Transverse colon (tissue), 4 donors: ENCODE results near the gene ADAM23. TPM values are rescaled to one million over a fixed set of nuclear protein-coding genes. Genes with fewer than 3 reads are reported as not detected.

Source experiments
- DNase-seq: peaks from one replicate; pipeline ENCODE4 v3.0.0-alpha.2; 2019
- H3K27ac ChIP-seq, 4 donors: fragments of 200-600 bp; sonication (generic); 2 replicates each; pipeline ENCODE4 v1.5.1; 2016 to 2018; ENCODE audit warnings: inconsistent platforms in 4 of 4
- H3K27me3 ChIP-seq: fragments of 200-600 bp; sonication (generic); 2 replicates; pipeline ENCODE4 v1.5.1; 2017; ENCODE audit warnings: inconsistent platforms
- H3K36me3 ChIP-seq, 4 donors: fragments of 200-600 bp; sonication (generic); 2 replicates each; pipeline ENCODE4 v1.5.1; 2017 to 2019; ENCODE audit warnings: inconsistent platforms in 4 of 4
- H3K4me1 ChIP-seq, 4 donors: fragments of 200-600 bp; sonication (generic); 2 replicates each; pipeline ENCODE4 v1.5.1; 2017 to 2020; ENCODE audit warnings: inconsistent platforms in 4 of 4
- H3K4me3 ChIP-seq, 4 donors: fragments of 200-600 bp; sonication (generic); 1 replicate in 1 of 4; 2 replicates in 3 of 4; pipeline versions ENCODE4 v1.5.1 to v1.6.1; 2017 to 2019; ENCODE audit warnings: inconsistent platforms in 4 of 4
- H3K9me3 ChIP-seq, 2 donors: fragments of 200-600 bp; sonication (generic); 2 replicates each; pipeline ENCODE4 v1.5.1; 2017 to 2019; ENCODE audit warnings: inconsistent platforms in 2 of 2
- EP300 ChIP-seq: sonication (generic); formaldehyde crosslinking; IDR thresholded peaks from one replicate; pipeline ENCODE4 v1.6.1; 2017; ENCODE audit warnings: antibody characterized with exemption, low read depth
- POLR2A ChIP-seq: fragments of 450-650 bp; IDR thresholded peaks from one replicate; pipeline ENCODE4 v1.6.1; 2016; ENCODE audit warnings: antibody characterized with exemption, mild to moderate bottlenecking, moderate library complexity
- POLR2AphosphoS5 ChIP-seq, 3 donors: sonication (generic); formaldehyde crosslinking; IDR thresholded peaks; one replicate each; pipeline ENCODE4 v1.6.1; 2016; ENCODE audit warnings: antibody characterized with exemption in 3 of 3
- WGBS, 2 donors: methylation state at CpG; one replicate each; pipeline ENCODE4 v1.1.5; 2018; ENCODE audit warnings: low coverage in 1 of 2; 5-methylcytosine and 5-hydroxymethylcytosine counted together
- in situ Hi-C, 4 donors: fragments of 200-750 bp; cut with MboI; loops; one replicate each; pipeline versions ENCODE4 v1.15.0 to v1.15.1; 2017; ENCODE audit warnings: low sequenced_read_pairs in 3 of 4, low pct_ligation_motif_present in 1 of 4, low pct_unique_long_range_greater_than_20kb in 1 of 4
- intact Hi-C: fragments of 100-400 bp; cut with DNase I; formaldehyde crosslinking; loops from one replicate; pipeline ENCODE4 v1.15.1; 2023; ENCODE audit warnings: low total_unique reads
- total RNA-seq, 4 donors: library from RNA; depleted of rRNA; stranded (reverse); fragments of >200 nt; gene quantifications; one replicate each; pipeline ENCODE4 v1.1.0, GENCODE V29; 2016
- TF ChIP-seq, protein P1 (sequence below), 5 experiments: fragments of 200-600 bp in 3 of 5; fragments of 450-650 bp in 2 of 5; sonication (generic) in 3 of 5; IDR thresholded peaks; 1 replicate in 2 of 5; 2 replicates in 3 of 5; pipeline ENCODE4 v1.5.1; 2016 to 2017; ENCODE audit warnings: antibody characterized with exemption in 5 of 5, inconsistent platforms in 3 of 5, mild to moderate bottlenecking in 2 of 5, moderate library complexity in 1 of 5

The ADAM23 gene
- total RNA-seq, 4 donors from 2014 or later = 1.2 to 4.5 (median 2.2) TPM; not detected in 1

DNA sequence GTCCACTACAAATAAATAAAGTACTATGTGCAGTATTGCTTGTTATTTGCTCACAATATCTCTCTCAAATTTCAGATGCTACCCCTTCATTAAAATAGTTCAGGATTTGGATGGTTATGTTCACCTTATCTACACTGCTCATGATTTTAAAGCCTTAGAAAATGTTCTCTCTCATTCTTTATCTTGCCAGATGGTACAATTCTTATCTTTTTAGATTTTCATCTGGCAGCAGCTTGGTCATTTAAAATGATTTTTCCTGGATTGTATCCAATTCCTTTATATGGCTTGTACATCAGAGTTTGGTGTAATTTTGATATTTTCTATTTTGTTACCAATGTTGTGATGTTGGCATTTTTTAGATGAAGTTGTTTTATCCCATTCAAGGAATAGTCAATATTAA lies 10.1 kb upstream of the ADAM23 start:
- in situ Hi-C loops (no loop called here), intact Hi-C loops (no loop called here)
- no peak overlapping the region for H3K4me3 ChIP-seq
- H3K36me3 ChIP-seq = no peaks in the 10 kb centered on the region
- no peak overlapping the region for H3K27ac ChIP-seq
- DNase-seq = no peak
- H3K4me1 ChIP-seq = no peaks in the 10 kb centered on the region
- H3K27me3 ChIP-seq = peaks cover 9% of the 10 kb centered on the region
- TF ChIP-seq, protein P1, sequence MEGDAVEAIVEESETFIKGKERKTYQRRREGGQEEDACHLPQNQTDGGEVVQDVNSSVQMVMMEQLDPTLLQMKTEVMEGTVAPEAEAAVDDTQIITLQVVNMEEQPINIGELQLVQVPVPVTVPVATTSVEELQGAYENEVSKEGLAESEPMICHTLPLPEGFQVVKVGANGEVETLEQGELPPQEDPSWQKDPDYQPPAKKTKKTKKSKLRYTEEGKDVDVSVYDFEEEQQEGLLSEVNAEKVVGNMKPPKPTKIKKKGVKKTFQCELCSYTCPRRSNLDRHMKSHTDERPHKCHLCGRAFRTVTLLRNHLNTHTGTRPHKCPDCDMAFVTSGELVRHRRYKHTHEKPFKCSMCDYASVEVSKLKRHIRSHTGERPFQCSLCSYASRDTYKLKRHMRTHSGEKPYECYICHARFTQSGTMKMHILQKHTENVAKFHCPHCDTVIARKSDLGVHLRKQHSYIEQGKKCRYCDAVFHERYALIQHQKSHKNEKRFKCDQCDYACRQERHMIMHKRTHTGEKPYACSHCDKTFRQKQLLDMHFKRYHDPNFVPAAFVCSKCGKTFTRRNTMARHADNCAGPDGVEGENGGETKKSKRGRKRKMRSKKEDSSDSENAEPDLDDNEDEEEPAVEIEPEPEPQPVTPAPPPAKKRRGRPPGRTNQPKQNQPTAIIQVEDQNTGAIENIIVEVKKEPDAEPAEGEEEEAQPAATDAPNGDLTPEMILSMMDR (IDR thresholded peaks at IDR 0.05) = no peak
- no peak for TF ChIP-seq POLR2A
- TF ChIP-seq POLR2AphosphoS5 (IDR thresholded peaks at IDR 0.05) = no peak
- TF ChIP-seq EP300 = no peak
- H3K9me3 ChIP-seq = no peaks in the 10 kb centered on the region

DNA sequence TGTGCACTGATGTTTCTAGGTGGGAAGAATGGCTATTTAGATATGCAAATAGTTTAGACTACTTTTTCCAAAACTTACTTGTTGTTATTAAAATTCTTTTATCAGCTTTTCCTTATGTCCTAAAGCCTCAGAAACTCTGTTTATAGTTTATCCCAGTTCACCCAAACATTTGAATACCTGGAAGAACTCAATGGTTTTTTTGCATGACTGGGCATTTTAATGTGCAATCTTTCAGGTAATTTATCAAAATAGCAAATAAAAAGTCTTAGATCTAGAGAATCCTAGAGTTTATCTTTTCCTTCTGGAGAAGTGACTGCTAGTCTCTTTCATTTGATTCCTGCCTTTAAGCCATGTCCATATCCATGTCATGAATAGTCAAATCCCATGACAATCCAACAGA lies 9.6 kb upstream of the ADAM23 start:
- Histone ChIP-seq H3K27me3 (peaks cover 14% of the 10 kb centered on the region), H3K4me1 (no peaks in the 10 kb centered on the region), H3K9me3 (no peaks in the 10 kb centered on the region), H3K27ac (no peak overlapping the region), H3K36me3 (no peaks in the 10 kb centered on the region), H3K4me3 (no peak overlapping the region)
- no peak for DNase-seq
- no peak for TF ChIP-seq POLR2AphosphoS5 (IDR thresholded peaks at IDR 0.05)
- TF ChIP-seq POLR2A = no peak
- TF ChIP-seq, protein P1 (IDR thresholded peaks at IDR 0.05) = no peak
- TF ChIP-seq EP300 = no peak
- in situ Hi-C loops = no loop called here
- intact Hi-C loops = no loop called here

- H3K9me3 ChIP-seq = no peaks in the 10 kb centered on the region
- 35 to 43% methylated on average over 2 to 3 of the region's 3 CpGs for WGBS, 2 donors
- intact Hi-C loops = no loop called here
- no peaks in the 10 kb centered on the region for H3K36me3 ChIP-seq
- TF ChIP-seq POLR2A = no peak
- no peak for TF ChIP-seq POLR2AphosphoS5 (IDR thresholded peaks at IDR 0.05)
- TF ChIP-seq EP300 = no peak
- TF ChIP-seq, protein P1 (IDR thresholded peaks at IDR 0.05) = no peak
- H3K27me3 ChIP-seq = peaks cover 26% of the 10 kb centered on the region
- in situ Hi-C loops = no loop called here
- H3K27ac ChIP-seq = no peak overlapping the region
- DNase-seq = no peak
- no peak overlapping the region for H3K4me3 ChIP-seq
- no peaks in the 10 kb centered on the region for H3K4me1 ChIP-seq
Measured at GRCh38 chr2:206435742-206436141, 7.6 kb upstream of the ADAM23 start.

DNA sequence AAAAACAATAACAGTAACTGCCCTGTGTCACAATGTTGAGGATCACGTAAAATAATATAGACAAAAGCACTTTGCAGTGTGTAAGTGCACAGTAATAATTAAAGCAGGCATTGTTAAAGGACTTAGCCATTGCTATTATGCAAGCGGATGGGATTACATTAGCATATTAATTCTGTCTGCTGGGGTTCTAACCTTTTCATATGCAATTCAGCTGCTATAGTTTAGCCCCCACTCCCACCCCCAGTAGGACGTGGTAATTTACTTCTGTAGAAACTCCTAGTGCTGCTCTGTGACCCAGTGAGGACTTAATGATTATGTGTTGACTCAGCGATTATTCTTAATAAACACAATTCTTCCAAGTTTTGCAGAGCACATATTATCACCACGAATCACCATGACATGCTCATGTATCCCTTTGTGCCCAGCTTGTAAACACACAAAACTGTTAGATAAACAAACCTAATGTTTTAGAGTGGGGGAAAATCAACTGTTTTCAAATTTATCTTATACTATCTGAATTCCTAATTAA lies 5.1 kb upstream of the ADAM23 start:
- Histone ChIP-seq H3K9me3 (no peaks in the 10 kb centered on the region), H3K4me3 (no peak overlapping the region), H3K4me1 (peaks cover 2 to 7% (median 6%) of the 10 kb centered on the region in 4 donors), H3K36me3 (no peaks in the 10 kb centered on the region), H3K27me3 (peaks cover 52% of the 10 kb centered on the region), H3K27ac (no peak overlapping the region)
- in situ Hi-C loops (no loop called here), intact Hi-C loops (no loop called here)
- no peak for DNase-seq
- TF ChIP-seq, protein P1 (IDR thresholded peaks at IDR 0.05) = no peak
- WGBS, 2 donors = 54 to 59% methylated on average over 3 to 5 of the region's 5 CpGs
